OCI-LY3 (cell line): ENCODE measurements around the gene CDK17.

Experiments
- CTCF ChIP-seq: fragments of 200-600, 300-600 bp; sonication (generic); IDR thresholded peaks from 2 replicates; pipeline ENCODE4 v1.5.1; 2014; ENCODE audit warnings: antibody characterized with exemption, low read length, low read depth
- EZH2phosphoT487 ChIP-seq: fragments of 200-600 bp; shearing (Covaris generic); IDR thresholded peaks from 2 replicates; pipeline ENCODE4 v1.6.1; 2018; ENCODE audit warnings: antibody characterized with exemption, mixed run types, low read depth

- TF ChIP-seq CTCF, result no peak
- no peak for TF ChIP-seq EZH2phosphoT487
Measured at GRCh38 chr12:96371138-96371789, 29.0 kb downstream of the CDK17 start.
